ENCODE results near the gene PPARG. TPM values are rescaled to one million over a fixed set of nuclear protein-coding genes. Genes with fewer than 3 reads are reported as not detected.
"Not testable (repeated sequence)": the region's sequence is repeated elsewhere in the genome, so short reads cannot be mapped to it uniquely, and the experiment has no call there.

PPARG gene
- polyA plus RNA-seq, 1 donor = 10.4 TPM

DNA sequence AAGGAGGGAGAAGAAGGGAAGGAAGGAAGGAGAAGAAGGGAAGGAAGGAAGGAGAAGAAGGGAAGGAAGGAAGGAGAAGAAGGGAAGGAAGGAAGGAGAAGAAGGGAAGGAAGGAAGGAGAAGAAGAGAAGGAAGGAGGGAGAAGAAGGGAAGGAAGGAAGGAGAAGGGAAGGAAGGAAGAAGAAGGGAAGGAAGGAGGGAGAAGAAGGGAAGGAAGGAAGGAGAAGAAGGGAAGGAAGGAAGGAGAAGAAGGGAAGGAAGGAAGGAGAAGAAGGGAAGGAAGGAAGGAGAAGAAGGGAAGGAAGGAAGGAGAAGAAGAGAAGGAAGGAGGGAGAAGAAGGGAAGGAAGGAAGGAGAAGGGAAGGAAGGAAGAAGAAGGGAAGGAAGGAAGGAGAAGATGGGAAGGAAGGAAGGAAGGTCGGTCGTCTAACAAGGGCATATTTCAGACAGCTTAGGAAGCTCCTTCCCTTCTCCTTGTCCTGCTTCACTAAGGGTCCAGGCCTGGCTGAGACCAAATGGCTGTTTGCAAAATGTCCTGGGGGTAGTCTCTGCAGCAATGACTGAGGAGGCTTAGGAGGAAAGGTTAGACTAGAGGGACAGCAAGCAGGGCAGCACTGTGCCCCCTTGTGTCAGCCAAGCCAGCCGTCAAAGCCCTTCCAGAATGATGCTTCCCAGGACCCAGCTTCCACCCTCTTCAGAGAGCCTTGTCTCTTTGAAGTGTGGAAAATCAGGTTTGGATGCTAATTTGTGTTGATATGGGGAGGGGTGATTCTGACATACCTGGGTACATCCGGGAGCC is 159.7 kb downstream of the PPARG start:
- H3K4me3 ChIP-seq (ENCODE audit: low read length); H3K9me3 ChIP-seq (ENCODE audit: control insufficient read depth, low read depth, low read length); H3K27ac ChIP-seq (ENCODE audit: low read length); DNase-seq; H3K27me3 ChIP-seq (ENCODE audit: control insufficient read depth, insufficient read depth, low read length); H3K36me3 ChIP-seq (ENCODE audit: control insufficient read depth, insufficient read depth, low read length): not testable (repeated sequence)
- H3K4me1 ChIP-seq (ENCODE audit: control insufficient read depth, insufficient read depth, low read length) = peaks cover 23% of the 10 kb centered on the region
- no CpG with 5 or more reads among the region's 4 CpGs for WGBS (ENCODE audit: insufficient coverage, low lambda C conversion rate)

DNA sequence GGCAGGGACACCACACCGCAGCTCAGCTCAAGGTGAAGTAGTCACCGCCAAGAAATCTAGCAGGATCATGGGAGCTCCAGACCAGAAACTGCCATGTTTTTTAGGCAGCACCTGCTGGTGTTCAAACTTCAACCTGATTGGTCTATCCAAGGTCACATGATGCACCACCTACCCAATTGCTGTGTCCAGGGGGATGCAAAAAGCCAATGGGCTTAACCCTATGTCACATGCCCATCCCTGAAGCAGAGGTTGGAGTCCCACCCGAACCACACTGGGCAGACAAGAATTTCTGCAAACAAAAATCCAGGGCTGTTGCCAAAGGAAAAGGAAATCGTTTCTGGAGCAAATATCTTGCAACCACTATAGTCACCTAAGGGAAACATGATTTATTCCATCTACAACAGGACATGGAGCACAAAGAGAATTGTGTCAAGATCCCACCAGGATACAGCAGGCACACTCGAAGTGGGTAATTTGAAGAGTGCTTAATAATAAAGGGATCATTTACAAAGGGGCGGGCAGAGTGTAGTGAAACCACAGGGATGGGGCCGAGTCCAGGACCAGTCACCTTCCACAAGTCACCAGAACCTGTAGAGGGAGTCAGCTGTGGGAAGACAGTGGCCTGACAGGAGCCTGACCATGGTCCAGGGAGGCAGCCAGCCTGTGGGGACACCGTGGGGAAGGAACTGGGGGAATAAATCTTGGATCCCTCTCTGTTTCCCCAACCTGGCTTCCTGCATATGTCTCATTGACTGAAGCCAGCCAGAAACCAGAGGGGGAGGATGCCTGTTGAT is 161.2 kb downstream of the PPARG start:
- Histone ChIP-seq H3K27ac (ENCODE audit: low read length) (no peak overlapping the region), H3K9me3 (ENCODE audit: control insufficient read depth, low read depth, low read length) (no peaks in the 10 kb centered on the region), H3K36me3 (ENCODE audit: control insufficient read depth, insufficient read depth, low read length) (no peaks in the 10 kb centered on the region), H3K4me3 (ENCODE audit: low read length) (no peak overlapping the region), H3K27me3 (ENCODE audit: control insufficient read depth, insufficient read depth, low read length) (peaks cover 3% of the 10 kb centered on the region), H3K4me1 (ENCODE audit: control insufficient read depth, insufficient read depth, low read length) (peaks cover 9% of the 10 kb centered on the region)
- no peak for DNase-seq
- WGBS (ENCODE audit: insufficient coverage, low lambda C conversion rate) = 83% methylated on average over 1 of the region's 8 CpGs

DNA sequence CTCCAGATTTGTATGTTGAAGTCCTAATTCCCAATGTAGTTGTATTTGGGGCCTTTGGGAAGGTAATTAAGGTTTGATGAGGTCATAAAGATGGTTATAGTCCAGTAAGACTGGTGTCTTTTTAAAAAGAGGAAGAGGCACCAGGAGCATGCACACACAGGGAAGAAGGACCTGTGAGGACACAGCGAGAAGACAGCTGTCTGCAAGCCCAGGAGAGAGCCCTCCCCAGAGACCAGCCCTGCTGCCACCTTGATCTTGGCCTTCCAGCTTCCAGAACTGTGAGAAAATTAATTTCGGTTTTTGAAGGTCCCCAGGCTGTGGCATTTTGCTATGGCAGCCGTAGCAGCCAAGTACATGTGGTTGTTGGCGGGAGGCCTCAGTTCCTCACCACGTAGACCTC is 162.6 kb downstream of the PPARG start:
- Histone ChIP-seq H3K36me3 (ENCODE audit: control insufficient read depth, insufficient read depth, low read length) (no peaks in the 10 kb centered on the region), H3K4me1 (ENCODE audit: control insufficient read depth, insufficient read depth, low read length) (no peaks in the 10 kb centered on the region), H3K9me3 (ENCODE audit: control insufficient read depth, low read depth, low read length) (no peaks in the 10 kb centered on the region), H3K27me3 (ENCODE audit: control insufficient read depth, insufficient read depth, low read length) (no peaks in the 10 kb centered on the region), H3K27ac (ENCODE audit: low read length) (no peak overlapping the region), H3K4me3 (ENCODE audit: low read length) (no peak overlapping the region)
- no peak for DNase-seq
- no CpG with 5 or more reads among the region's 5 CpGs for WGBS (ENCODE audit: insufficient coverage, low lambda C conversion rate)

DNA sequence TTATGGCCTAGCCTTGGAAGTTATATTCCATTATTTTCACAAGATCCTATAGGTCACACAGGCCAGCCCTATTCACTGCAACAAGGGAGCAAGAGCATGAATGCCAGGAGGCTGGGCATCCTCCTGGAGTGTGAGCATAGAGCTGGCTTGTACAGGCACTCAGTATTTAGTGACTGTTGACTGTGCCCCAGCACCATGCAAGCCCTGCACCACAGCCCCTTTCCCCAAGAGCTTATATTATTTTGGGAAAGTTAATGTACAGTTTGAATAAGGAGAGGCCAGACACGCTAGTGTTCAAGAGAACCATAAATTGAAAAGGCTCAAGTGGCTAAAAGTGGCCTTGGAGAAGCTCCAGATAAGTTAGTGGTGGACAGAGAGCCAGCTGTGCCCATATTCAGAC is 163.1 kb downstream of the PPARG start:
- DNase-seq = no peak
- H3K4me3 ChIP-seq (ENCODE audit: low read length) = no peak overlapping the region
- no peaks in the 10 kb centered on the region for H3K9me3 ChIP-seq (ENCODE audit: control insufficient read depth, low read depth, low read length)
- no peaks in the 10 kb centered on the region for H3K27me3 ChIP-seq (ENCODE audit: control insufficient read depth, insufficient read depth, low read length)
- no peaks in the 10 kb centered on the region for H3K36me3 ChIP-seq (ENCODE audit: control insufficient read depth, insufficient read depth, low read length)
- no peak overlapping the region for H3K27ac ChIP-seq (ENCODE audit: low read length)
- WGBS (ENCODE audit: insufficient coverage, low lambda C conversion rate) = 100% methylated on average over 1 of the region's 1 CpG
- no peaks in the 10 kb centered on the region for H3K4me1 ChIP-seq (ENCODE audit: control insufficient read depth, insufficient read depth, low read length)

DNA sequence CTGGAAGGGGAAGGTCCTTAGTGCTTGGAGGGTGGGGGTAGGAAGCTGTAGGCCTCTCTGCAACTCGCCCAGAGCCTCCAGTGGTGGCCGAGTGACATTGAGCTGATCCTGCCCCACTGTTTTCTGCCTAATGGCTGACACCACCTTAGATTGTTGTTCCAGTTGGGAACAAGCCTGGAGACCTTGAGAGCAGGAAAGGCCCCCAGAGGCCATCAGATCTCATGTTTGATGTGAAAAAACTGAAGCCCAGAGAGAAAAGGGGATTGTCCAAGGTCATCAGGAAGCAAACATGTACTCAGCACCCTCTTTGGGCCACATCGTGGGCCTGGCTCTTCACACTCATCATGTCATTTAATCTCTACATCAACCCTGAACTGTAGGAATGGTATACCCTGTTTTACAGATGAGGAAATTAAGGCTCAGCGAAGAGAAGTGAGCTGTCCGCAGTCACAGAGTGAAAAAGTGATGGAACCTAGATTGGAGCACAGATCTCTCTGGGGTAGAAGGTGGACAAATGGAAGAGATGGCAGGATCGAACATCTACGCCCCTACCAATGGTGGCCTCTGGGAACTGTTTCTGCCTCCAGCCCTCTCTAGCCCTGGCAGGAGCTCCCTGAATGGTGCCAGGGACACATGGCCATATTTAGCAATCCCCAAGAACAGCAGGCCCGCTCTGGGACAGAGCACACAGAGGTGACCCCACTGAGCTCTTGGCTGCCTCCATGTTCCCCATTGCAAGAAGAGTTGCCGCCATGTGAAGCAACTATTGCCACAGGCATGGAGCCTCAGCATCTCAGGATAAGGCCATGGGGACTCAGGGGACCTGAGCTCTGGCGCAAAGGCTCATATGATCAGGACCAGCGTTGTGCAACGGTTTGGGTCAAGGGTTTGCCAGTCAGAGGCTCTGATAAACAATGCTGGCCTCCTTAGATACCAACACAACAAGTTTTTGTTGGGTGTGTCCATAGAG is 163.8 kb downstream of the PPARG start:
- DNase-seq = no peak
- H3K36me3 ChIP-seq (ENCODE audit: control insufficient read depth, insufficient read depth, low read length) = no peaks in the 10 kb centered on the region
- H3K27me3 ChIP-seq (ENCODE audit: control insufficient read depth, insufficient read depth, low read length) = no peaks in the 10 kb centered on the region
- no peaks in the 10 kb centered on the region for H3K4me1 ChIP-seq (ENCODE audit: control insufficient read depth, insufficient read depth, low read length)
- H3K9me3 ChIP-seq (ENCODE audit: control insufficient read depth, low read depth, low read length) = no peaks in the 10 kb centered on the region
- no peak overlapping the region for H3K4me3 ChIP-seq (ENCODE audit: low read length)
- WGBS (ENCODE audit: insufficient coverage, low lambda C conversion rate) = 100% methylated on average over 1 of the region's 12 CpGs
- no peak overlapping the region for H3K27ac ChIP-seq (ENCODE audit: low read length)

DNA sequence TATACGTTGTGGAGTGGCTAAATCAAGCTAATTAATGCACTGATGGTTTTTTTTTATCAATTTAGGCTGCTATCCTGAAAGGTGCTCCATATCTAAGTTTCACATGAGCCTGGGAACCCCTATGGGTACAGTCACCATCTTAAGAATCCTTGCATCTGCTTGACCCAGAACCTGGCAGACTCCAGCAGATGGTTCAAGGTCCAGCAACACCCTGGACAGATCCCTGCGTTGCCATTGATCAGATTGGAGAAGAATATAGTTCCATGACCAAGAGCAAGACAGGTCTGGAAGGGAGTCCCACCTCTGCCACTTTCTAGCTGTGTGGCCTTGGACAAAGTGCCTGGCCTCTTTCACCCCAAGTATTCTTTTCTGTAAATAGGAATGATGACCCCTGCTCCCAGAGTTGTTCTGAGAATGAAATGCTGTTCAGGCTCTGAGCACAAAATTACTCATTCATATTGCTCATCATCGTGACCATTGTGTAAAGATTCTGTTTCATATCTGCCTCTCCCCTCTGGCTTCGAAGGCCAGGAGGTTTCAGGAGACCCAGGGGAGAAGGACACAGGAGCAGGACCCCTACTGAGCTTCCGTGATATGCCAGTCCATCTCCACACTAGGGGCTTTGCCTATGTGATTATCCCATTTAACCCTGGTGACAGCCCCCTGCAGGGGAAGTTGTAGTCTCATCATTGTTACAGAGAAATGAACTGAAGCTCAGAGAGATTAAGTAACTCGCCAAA is 165.4 kb downstream of the PPARG start:
- Histone ChIP-seq H3K4me3 (ENCODE audit: low read length) (no peak overlapping the region), H3K36me3 (ENCODE audit: control insufficient read depth, insufficient read depth, low read length) (no peaks in the 10 kb centered on the region), H3K9me3 (ENCODE audit: control insufficient read depth, low read depth, low read length) (no peaks in the 10 kb centered on the region), H3K27ac (ENCODE audit: low read length) (no peak overlapping the region), H3K4me1 (ENCODE audit: control insufficient read depth, insufficient read depth, low read length) (no peaks in the 10 kb centered on the region), H3K27me3 (ENCODE audit: control insufficient read depth, insufficient read depth, low read length) (no peaks in the 10 kb centered on the region)
- 100% methylated on average over 1 of the region's 6 CpGs for WGBS (ENCODE audit: insufficient coverage, low lambda C conversion rate)
- no peak for DNase-seq

DNA sequence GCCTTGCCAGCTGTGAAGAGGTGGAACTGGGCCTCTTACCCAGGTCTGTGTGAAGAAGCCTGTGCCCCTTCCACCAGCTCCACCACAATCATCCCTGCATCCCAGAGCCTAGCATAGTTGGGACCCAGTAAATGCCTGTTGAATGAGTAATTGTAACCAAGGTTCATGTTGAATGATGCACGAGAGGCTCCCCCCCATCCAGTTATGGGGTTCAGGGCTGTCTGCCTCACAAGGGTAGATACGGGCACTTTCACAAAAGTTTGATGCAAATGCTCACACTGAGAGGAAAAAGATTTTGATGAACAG is 165.9 kb downstream of the PPARG start:
- Histone ChIP-seq H3K27ac (ENCODE audit: low read length) (no peak overlapping the region), H3K27me3 (ENCODE audit: control insufficient read depth, insufficient read depth, low read length) (no peaks in the 10 kb centered on the region), H3K4me1 (ENCODE audit: control insufficient read depth, insufficient read depth, low read length) (no peaks in the 10 kb centered on the region), H3K4me3 (ENCODE audit: low read length) (no peak overlapping the region), H3K36me3 (ENCODE audit: control insufficient read depth, insufficient read depth, low read length) (no peaks in the 10 kb centered on the region), H3K9me3 (ENCODE audit: control insufficient read depth, low read depth, low read length) (no peaks in the 10 kb centered on the region)
- no peak for DNase-seq
- WGBS (ENCODE audit: insufficient coverage, low lambda C conversion rate) = no CpG with 5 or more reads among the region's 2 CpGs

DNA sequence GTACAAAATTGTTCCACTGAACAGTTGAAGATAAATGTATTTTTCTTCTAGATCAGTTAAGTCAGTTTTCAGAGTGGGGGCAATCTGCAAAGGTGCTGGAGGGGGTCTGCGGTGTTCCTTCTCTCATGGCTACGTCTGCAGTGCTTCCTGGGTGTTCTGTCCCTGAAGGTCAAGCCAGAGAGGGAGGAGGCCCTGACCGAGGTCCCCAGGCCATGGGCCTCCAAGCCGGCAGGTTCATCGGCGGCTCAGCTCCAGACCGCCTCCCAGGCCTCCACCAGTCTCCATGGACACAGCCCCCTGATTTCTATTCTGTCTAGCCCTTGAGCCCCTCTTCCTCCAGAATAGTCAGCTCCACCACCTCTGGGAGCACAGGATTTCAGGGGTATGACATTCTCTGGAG is 166.9 kb downstream of the PPARG start:
- DNase-seq = no peak
- Histone ChIP-seq H3K9me3 (ENCODE audit: control insufficient read depth, low read depth, low read length) (no peaks in the 10 kb centered on the region), H3K27me3 (ENCODE audit: control insufficient read depth, insufficient read depth, low read length) (no peaks in the 10 kb centered on the region), H3K36me3 (ENCODE audit: control insufficient read depth, insufficient read depth, low read length) (no peaks in the 10 kb centered on the region), H3K27ac (ENCODE audit: low read length) (no peak overlapping the region), H3K4me3 (ENCODE audit: low read length) (no peak overlapping the region), H3K4me1 (ENCODE audit: control insufficient read depth, insufficient read depth, low read length) (peaks cover 6% of the 10 kb centered on the region)
- WGBS (ENCODE audit: insufficient coverage, low lambda C conversion rate) = no CpG with 5 or more reads among the region's 7 CpGs

DNA sequence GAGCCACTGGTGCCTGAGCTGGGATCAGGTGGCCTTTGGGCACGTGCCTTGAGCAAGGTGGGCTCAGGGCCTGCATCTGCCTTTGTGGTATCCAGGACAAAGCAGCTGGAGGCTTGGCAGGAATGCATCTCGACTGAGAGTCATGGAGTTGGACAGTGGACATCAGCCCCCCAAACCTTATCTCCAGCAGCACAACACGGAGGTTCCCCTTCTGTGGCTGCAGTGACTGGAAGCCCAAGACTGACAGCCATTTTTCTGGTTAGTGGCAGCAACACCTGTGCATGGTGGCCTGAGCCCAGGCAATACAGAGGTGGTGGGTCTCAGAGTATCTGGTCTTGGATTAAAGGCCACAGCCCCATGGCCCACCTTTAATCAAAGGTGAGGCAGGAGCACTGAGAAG is 167.6 kb downstream of the PPARG start:
- no peaks in the 10 kb centered on the region for H3K9me3 ChIP-seq (ENCODE audit: control insufficient read depth, low read depth, low read length)
- H3K27ac ChIP-seq (ENCODE audit: low read length) = no peak overlapping the region
- no peaks in the 10 kb centered on the region for H3K27me3 ChIP-seq (ENCODE audit: control insufficient read depth, insufficient read depth, low read length)
- no peak for DNase-seq
- no CpG with 5 or more reads among the region's 3 CpGs for WGBS (ENCODE audit: insufficient coverage, low lambda C conversion rate)
- no peak overlapping the region for H3K4me3 ChIP-seq (ENCODE audit: low read length)
- H3K4me1 ChIP-seq (ENCODE audit: control insufficient read depth, insufficient read depth, low read length) = peaks cover 12% of the 10 kb centered on the region
- no peaks in the 10 kb centered on the region for H3K36me3 ChIP-seq (ENCODE audit: control insufficient read depth, insufficient read depth, low read length)

DNA sequence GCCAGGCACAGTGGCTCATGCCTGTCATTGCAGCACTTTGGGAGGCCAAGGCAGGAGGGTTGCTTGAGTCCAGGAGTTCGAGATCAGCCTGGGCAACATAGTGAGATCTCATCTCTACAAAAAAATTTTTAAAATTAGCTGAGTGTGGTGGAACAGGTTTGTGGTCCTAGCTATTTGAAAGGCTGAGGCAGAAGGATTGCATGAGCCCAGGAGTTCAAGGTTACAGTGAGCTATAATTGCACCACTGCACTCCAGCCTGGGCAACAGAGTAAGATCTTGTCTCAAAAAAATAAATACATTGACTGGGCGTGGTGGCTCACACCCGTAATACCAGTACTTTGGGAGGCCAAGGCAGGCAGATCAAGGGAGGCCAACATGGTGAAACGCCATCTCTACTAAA is 168.5 kb downstream of the PPARG start:
- not testable (repeated sequence) for DNase-seq; H3K36me3 ChIP-seq (ENCODE audit: control insufficient read depth, insufficient read depth, low read length)
- WGBS (ENCODE audit: insufficient coverage, low lambda C conversion rate) = 100% methylated on average over 1 of the region's 4 CpGs

More for the DNA sequence above, 168.5 kb downstream of the PPARG start:
- peaks cover 21% of the 10 kb centered on the region for H3K4me1 ChIP-seq (ENCODE audit: control insufficient read depth, insufficient read depth, low read length)
- not testable (repeated sequence) for H3K27ac ChIP-seq (ENCODE audit: low read length); H3K9me3 ChIP-seq (ENCODE audit: control insufficient read depth, low read depth, low read length); H3K4me3 ChIP-seq (ENCODE audit: low read length); H3K27me3 ChIP-seq (ENCODE audit: control insufficient read depth, insufficient read depth, low read length)

Measured in large intestine (tissue), 3 donors.